Transverse colon (tissue), 4 donors: ENCODE data around the gene VEPH1.

ENCODE experiments used
- EP300 ChIP-seq: sonication (generic); formaldehyde crosslinking; IDR thresholded peaks from one replicate; pipeline ENCODE4 v1.6.1; 2017; ENCODE audit warnings: antibody characterized with exemption, low read depth
- POLR2A ChIP-seq: fragments of 450-650 bp; IDR thresholded peaks from one replicate; pipeline ENCODE4 v1.6.1; 2016; ENCODE audit warnings: antibody characterized with exemption, mild to moderate bottlenecking, moderate library complexity
- POLR2AphosphoS5 ChIP-seq, 3 donors: sonication (generic); formaldehyde crosslinking; IDR thresholded peaks; one replicate each; pipeline ENCODE4 v1.6.1; 2016; ENCODE audit warnings: antibody characterized with exemption in 3 of 3
- TF ChIP-seq, protein P1 (sequence below), 5 experiments: fragments of 200-600 bp in 3 of 5; fragments of 450-650 bp in 2 of 5; sonication (generic) in 3 of 5; IDR thresholded peaks; 1 replicate in 2 of 5; 2 replicates in 3 of 5; pipeline ENCODE4 v1.5.1; 2016 to 2017; ENCODE audit warnings: antibody characterized with exemption in 5 of 5, inconsistent platforms in 3 of 5, mild to moderate bottlenecking in 2 of 5, moderate library complexity in 1 of 5

- TF ChIP-seq, protein P1, sequence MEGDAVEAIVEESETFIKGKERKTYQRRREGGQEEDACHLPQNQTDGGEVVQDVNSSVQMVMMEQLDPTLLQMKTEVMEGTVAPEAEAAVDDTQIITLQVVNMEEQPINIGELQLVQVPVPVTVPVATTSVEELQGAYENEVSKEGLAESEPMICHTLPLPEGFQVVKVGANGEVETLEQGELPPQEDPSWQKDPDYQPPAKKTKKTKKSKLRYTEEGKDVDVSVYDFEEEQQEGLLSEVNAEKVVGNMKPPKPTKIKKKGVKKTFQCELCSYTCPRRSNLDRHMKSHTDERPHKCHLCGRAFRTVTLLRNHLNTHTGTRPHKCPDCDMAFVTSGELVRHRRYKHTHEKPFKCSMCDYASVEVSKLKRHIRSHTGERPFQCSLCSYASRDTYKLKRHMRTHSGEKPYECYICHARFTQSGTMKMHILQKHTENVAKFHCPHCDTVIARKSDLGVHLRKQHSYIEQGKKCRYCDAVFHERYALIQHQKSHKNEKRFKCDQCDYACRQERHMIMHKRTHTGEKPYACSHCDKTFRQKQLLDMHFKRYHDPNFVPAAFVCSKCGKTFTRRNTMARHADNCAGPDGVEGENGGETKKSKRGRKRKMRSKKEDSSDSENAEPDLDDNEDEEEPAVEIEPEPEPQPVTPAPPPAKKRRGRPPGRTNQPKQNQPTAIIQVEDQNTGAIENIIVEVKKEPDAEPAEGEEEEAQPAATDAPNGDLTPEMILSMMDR (IDR thresholded peaks at IDR 0.05) = no peak
- TF ChIP-seq EP300 (no peak), POLR2A (no peak), POLR2AphosphoS5 (IDR thresholded peaks at IDR 0.05) (no peak)
These were observed 65.0 kb downstream of the VEPH1 start for GRCh38 chr3:157438194-157438730.
